ENCODE measurements around the gene ATG101. TPM values are rescaled to one million over a fixed set of nuclear protein-coding genes. Genes with fewer than 3 reads are reported as not detected.
A peak's percentile ranks its signal among the peaks of the same experiment; 100 is the strongest.

The ATG101 gene
- total and polyA plus RNA-seq, 9 of the 15 experiments (the other 6 are each of a cell fraction or from before 2014, with no cell fraction given) = 2.9 to 52.4 (median 29.7) TPM

DNA sequence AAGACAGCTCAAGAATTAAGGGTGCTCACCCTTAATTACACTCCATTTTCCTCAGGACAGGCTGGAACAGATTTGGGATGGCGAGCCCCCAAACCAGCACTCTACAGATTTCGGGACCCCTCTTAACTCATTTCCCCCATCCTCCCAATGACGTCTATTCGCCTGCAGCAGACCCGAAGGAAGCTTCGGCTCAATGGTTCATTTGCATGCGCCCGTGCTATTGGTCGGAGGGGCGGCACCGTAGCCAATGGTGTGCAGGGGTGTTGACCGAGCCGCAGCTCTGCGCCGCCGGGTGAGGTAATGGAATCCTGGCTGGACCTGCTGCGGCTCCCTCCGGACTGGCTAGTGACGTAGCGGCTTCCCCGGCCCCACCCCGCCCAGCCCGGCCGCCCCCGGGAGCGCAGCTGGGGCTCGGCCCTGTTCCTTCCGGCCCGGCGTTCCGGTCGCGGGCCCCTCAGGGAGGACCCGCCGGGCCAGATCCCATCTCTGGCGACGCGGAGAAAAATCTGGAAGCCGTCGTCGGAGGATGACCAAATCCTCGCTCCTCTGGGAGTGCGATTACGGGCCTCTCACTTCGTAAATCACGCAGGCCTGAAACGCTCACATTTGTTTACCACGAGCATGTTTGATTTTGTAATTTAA is 36.9 kb upstream of the ATG101 start (continued):
- TF ChIP-seq ZNF655 (CRISPR knock-in tag; IDR thresholded peaks at IDR 0.05) (no peak), FOSL1 (tag; conservative IDR thresholded peaks at IDR 0.05) (0 out of 2 replicates have a peak, but pooled peaks have one; percentile 24), ZEB2 (IDR thresholded peaks at IDR 0.05) (no peak), ZZZ3 (IDR thresholded peaks at IDR 0.05) (no peak), CREB3 (tag; conservative IDR thresholded peaks at IDR 0.05; ENCODE audit: low read depth) (0 out of 2 replicates have a peak, but pooled peaks have one; percentile 34), MEF2D (tag; conservative IDR thresholded peaks at IDR 0.05; ENCODE audit: low read depth) (no peak), SNIP1 (IDR thresholded peaks at IDR 0.05; ENCODE audit: low read depth) (no peak), CREBBP (IDR thresholded peaks at IDR 0.05; ENCODE audit: low read depth, low read length) (no peak), KLF6 (CRISPR knock-in tag; IDR thresholded peaks at IDR 0.05; ENCODE audit: borderline replicate concordance) (no peak), MYBL2 (IDR thresholded peaks at IDR 0.05; ENCODE audit: low read depth) (no peak), MYBL2 (CRISPR knock-in tag; IDR thresholded peaks at IDR 0.05; ENCODE audit: borderline replicate concordance) (no peak), ELF2 (CRISPR knock-in tag; IDR thresholded peaks at IDR 0.05) (no peak), MAZ (CRISPR knock-in tag; conservative IDR thresholded peaks at IDR 0.05 in 1 of 2, IDR thresholded peaks at IDR 0.05 in 1 of 2) (peak; percentile 82 to 83; a peak in 3 of 4 replicates), SAFB2 (IDR thresholded peaks at IDR 0.05; ENCODE audit: borderline replicate concordance, low read depth, low read length, severe bottlenecking) (no peak), DNMT1 (IDR thresholded peaks at IDR 0.05) (no peak)
- TF ChIP-seq, protein P1, sequence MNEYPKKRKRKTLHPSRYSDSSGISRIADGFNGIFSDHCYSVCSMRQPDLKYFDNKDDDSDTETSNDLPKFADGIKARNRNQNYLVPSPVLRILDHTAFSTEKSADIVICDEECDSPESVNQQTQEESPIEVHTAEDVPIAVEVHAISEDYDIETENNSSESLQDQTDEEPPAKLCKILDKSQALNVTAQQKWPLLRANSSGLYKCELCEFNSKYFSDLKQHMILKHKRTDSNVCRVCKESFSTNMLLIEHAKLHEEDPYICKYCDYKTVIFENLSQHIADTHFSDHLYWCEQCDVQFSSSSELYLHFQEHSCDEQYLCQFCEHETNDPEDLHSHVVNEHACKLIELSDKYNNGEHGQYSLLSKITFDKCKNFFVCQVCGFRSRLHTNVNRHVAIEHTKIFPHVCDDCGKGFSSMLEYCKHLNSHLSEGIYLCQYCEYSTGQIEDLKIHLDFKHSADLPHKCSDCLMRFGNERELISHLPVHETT (CRISPR knock-in tag; conservative IDR thresholded peaks at IDR 0.05 in 1 of 2, IDR thresholded peaks at IDR 0.05 in 1 of 2) = peak in 1 of 2 experiments; percentile 64; a peak in 1 of 4 replicates
- TF ChIP-seq, protein P2, sequence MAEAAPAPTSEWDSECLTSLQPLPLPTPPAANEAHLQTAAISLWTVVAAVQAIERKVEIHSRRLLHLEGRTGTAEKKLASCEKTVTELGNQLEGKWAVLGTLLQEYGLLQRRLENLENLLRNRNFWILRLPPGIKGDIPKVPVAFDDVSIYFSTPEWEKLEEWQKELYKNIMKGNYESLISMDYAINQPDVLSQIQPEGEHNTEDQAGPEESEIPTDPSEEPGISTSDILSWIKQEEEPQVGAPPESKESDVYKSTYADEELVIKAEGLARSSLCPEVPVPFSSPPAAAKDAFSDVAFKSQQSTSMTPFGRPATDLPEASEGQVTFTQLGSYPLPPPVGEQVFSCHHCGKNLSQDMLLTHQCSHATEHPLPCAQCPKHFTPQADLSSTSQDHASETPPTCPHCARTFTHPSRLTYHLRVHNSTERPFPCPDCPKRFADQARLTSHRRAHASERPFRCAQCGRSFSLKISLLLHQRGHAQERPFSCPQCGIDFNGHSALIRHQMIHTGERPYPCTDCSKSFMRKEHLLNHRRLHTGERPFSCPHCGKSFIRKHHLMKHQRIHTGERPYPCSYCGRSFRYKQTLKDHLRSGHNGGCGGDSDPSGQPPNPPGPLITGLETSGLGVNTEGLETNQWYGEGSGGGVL (CRISPR knock-in tag; IDR thresholded peaks at IDR 0.05) = no peak
- TF ChIP-seq, protein P3, sequence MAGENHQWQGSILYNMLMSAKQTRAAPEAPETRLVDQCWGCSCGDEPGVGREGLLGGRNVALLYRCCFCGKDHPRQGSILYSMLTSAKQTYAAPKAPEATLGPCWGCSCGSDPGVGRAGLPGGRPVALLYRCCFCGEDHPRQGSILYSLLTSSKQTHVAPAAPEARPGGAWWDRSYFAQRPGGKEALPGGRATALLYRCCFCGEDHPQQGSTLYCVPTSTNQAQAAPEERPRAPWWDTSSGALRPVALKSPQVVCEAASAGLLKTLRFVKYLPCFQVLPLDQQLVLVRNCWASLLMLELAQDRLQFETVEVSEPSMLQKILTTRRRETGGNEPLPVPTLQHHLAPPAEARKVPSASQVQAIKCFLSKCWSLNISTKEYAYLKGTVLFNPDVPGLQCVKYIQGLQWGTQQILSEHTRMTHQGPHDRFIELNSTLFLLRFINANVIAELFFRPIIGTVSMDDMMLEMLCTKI (IDR thresholded peaks at IDR 0.05; ENCODE audit: partially characterized antibody) = no peak
- TF ChIP-seq, protein P4, sequence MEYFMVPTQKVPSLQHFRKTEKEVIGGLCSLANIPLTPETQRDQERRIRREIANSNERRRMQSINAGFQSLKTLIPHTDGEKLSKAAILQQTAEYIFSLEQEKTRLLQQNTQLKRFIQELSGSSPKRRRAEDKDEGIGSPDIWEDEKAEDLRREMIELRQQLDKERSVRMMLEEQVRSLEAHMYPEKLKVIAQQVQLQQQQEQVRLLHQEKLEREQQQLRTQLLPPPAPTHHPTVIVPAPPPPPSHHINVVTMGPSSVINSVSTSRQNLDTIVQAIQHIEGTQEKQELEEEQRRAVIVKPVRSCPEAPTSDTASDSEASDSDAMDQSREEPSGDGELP (CRISPR knock-in tag; IDR thresholded peaks at IDR 0.05; ENCODE audit: borderline replicate concordance) = peak; percentile 90

Measured in K562 (cell line).